GM12878 (cell line): Measurements from ENCODE around the gene IL36RN. TPM values are rescaled to one million over a fixed set of nuclear protein-coding genes. Genes with fewer than 3 reads are reported as not detected.
A peak's percentile ranks its signal among the peaks of the same experiment; 100 is the strongest.

Experiments used
- ATAC-seq: fragments of 200-7000 bp; cut with Tn5 transposase; 3 replicates; pipeline ENCODE4 v1.9.1; 2020; ENCODE audit warnings: mild to moderate bottlenecking, moderate library complexity
- BruUV-seq: library from RNA; stranded (reverse); fragments of 400-500 nt; replicated peaks from 2 replicates; lab custom pipeline; 2021; lab: Mats Ljungman, UMichigan
- CTCF ChIA-PET: fragments of 300-600 bp; sonication (Branson Sonifier 250); formaldehyde crosslinking; extraction: SDS; loops from one replicate; lab custom pipeline; 2021; ENCODE audit warnings: inconsistent platforms; lab: Yijun Ruan, JAX
- POLR2A ChIA-PET: fragments of 350-600 bp; formaldehyde crosslinking; extraction: SDS; loops from one replicate; lab custom pipeline; 2021; ENCODE audit warnings: inconsistent platforms; lab: Charles Lee
- RAD21 ChIA-PET: fragments of 300-600 bp; sonication (Branson Sonifier 250); formaldehyde crosslinking; loops from one replicate; lab custom pipeline; 2023; ENCODE audit warnings: antibody characterized with exemption; ENCODE audit not compliant: unreplicated experiment; lab: Charles Lee
- SMC1A ChIA-PET: fragments of 300-600 bp; sonication (Branson Sonifier 250); formaldehyde crosslinking; loops from one replicate; lab custom pipeline; 2023; ENCODE audit not compliant: unreplicated experiment, uncharacterized antibody; lab: Charles Lee
- DNase-seq: peaks from one replicate; pipeline ENCODE4 v3.0.0-alpha.2; 2011; ENCODE audit warnings: low read depth, low spot score
- FAIRE-seq: peaks from 3 replicates; lab custom pipeline; 2011; peaks lifted over from hg19 to GRCh38; lab: Jason Lieb, UNC
- H2AFZ ChIP-seq: 2 replicates; pipeline ENCODE4 v1.6.0; 2011; ENCODE audit warnings: low read depth, low read length, control low read depth; ENCODE audit not compliant: control insufficient read depth
- H3K27ac ChIP-seq: 2 replicates; pipeline ENCODE4 v1.5.1; 2011; ENCODE audit warnings: control low read depth; ENCODE audit not compliant: control insufficient read depth, insufficient read depth
- H3K27me3 ChIP-seq, 2 experiments: replicated peaks in 1 of 2; 2 replicates each; pipeline versions ENCODE4 v1.6.0 to v1.6.1; 2011; ENCODE audit warnings: low read length in 1 of 2; ENCODE audit not compliant: control insufficient read depth in 2 of 2, insufficient read depth in 2 of 2
- H3K36me3 ChIP-seq, 2 experiments: 2 replicates each; pipeline ENCODE4 v1.5.1; 2011; ENCODE audit warnings: low read length in 1 of 2; ENCODE audit not compliant: control insufficient read depth in 2 of 2, insufficient read depth in 2 of 2
- H3K4me1 ChIP-seq: 2 replicates; pipeline ENCODE4 v1.6.1; 2011; ENCODE audit warnings: mild to moderate bottlenecking, low read length, moderate library complexity, mixed read lengths; ENCODE audit not compliant: control insufficient read depth, insufficient read depth
- H3K4me2 ChIP-seq: 2 replicates; pipeline ENCODE4 v1.6.0; 2011; ENCODE audit warnings: control low read depth; ENCODE audit not compliant: control insufficient read depth, insufficient read depth
- H3K4me3 ChIP-seq: fragments of 200-600 bp; sonication (generic); 2 replicates; pipeline ENCODE4 v1.5.1; 2016
- H3K79me2 ChIP-seq: 2 replicates; pipeline ENCODE4 v1.6.0; 2011; ENCODE audit warnings: low read length; ENCODE audit not compliant: control insufficient read depth, insufficient read depth
- H3K9ac ChIP-seq: 2 replicates; pipeline ENCODE4 v1.8.0; 2011; ENCODE audit warnings: low read length, control low read depth, mixed read lengths; ENCODE audit not compliant: control insufficient read depth, insufficient read depth
- H3K9me3 ChIP-seq: replicated peaks from 3 replicates; pipeline ENCODE4 v1.5.1; 2011; ENCODE audit warnings: mild to moderate bottlenecking, low read length; ENCODE audit not compliant: control insufficient read depth, insufficient read depth
- H4K20me1 ChIP-seq: 2 replicates; pipeline ENCODE4 v1.6.0; 2011; ENCODE audit not compliant: control insufficient read depth, insufficient read depth
- ATF3 ChIP-seq: IDR thresholded peaks from 2 replicates; pipeline ENCODE4 v1.6.1; 2011; ENCODE audit warnings: low read depth, mild to moderate bottlenecking, low read length, moderate library complexity, borderline replicate concordance; ENCODE audit errors: extremely low read depth
- ATF7 ChIP-seq: fragments of 450-650 bp; IDR thresholded peaks from 2 replicates; pipeline ENCODE4 v1.6.1; 2016; ENCODE audit warnings: low read depth, mild to moderate bottlenecking
- BHLHE40 ChIP-seq, 2 experiments: fragments of 450-650 bp in 1 of 2; IDR thresholded peaks; 2 replicates each; pipeline ENCODE4 v1.6.1; 2011 to 2017; ENCODE audit warnings: low read depth in 2 of 2, borderline replicate concordance in 1 of 2, improper control_type of control experiment in 1 of 2, low read length in 1 of 2, mild to moderate bottlenecking in 1 of 2
- CHD1 ChIP-seq: IDR thresholded peaks from 2 replicates; pipeline ENCODE4 v1.6.1; 2012; ENCODE audit warnings: low read depth, low read length, improper control_type of control experiment
- CREM ChIP-seq: IDR thresholded peaks from 2 replicates; pipeline ENCODE4 v1.6.1; 2014; ENCODE audit warnings: antibody characterized with exemption, low read depth
- CTCF ChIP-seq, 3 experiments: IDR thresholded peaks in 2 of 3; conservative IDR thresholded peaks in 1 of 3; 2 replicates each; pipeline ENCODE4 v1.5.1; 2011; ENCODE audit warnings: low read depth in 3 of 3, low read length in 3 of 3, mild to moderate bottlenecking in 3 of 3, control low read depth in 2 of 3, moderate library complexity in 2 of 3, inconsistent platforms in 1 of 3, mixed read lengths in 1 of 3; ENCODE audit not compliant: control insufficient read depth in 2 of 3, insufficient read depth in 1 of 3; ENCODE audit errors: extremely low read depth in 1 of 3
- NBN ChIP-seq: fragments of 450-650 bp; IDR thresholded peaks from 2 replicates; pipeline ENCODE4 v1.6.1; 2016
- RAD21 ChIP-seq: IDR thresholded peaks from 2 replicates; pipeline ENCODE4 v1.6.1; 2011; ENCODE audit warnings: mild to moderate bottlenecking, low read depth, low read length, moderate library complexity; ENCODE audit not compliant: insufficient read depth
- RELA ChIP-seq: fragments of 450-650 bp; IDR thresholded peaks from 2 replicates; pipeline ENCODE4 v1.8.0; 2014; ENCODE audit warnings: borderline replicate concordance; ENCODE audit not compliant: partially characterized antibody
- SMAD5 ChIP-seq: IDR thresholded peaks from 2 replicates; pipeline ENCODE4 v1.6.1; 2016; ENCODE audit warnings: antibody characterized with exemption, low read depth
- ZNF622 ChIP-seq: fragments of 450-650 bp; IDR thresholded peaks from 2 replicates; pipeline ENCODE4 v1.6.1; 2017; ENCODE audit warnings: mild to moderate bottlenecking, inconsistent platforms
- WGBS: methylation state at CpG from one replicate; pipeline ENCODE4 v1.1.6; 2016; ENCODE audit warnings: low lambda C conversion rate; ENCODE audit not compliant: insufficient replicate concordance, insufficient coverage; ENCODE audit errors: missing lambda C conversion rate; 5-methylcytosine and 5-hydroxymethylcytosine counted together
- in situ Hi-C: fragments of 300-500 bp; cut with MboI; formaldehyde crosslinking; loops from 9 replicates; pipeline ENCODE4 v1.14.3; 2018; ENCODE audit warnings: mixed read lengths
- intact Hi-C: fragments of 100-400 bp; cut with micrococcal nuclease; formaldehyde crosslinking; loops from one replicate; pipeline ENCODE4 v1.14.2; 2022; ENCODE audit not compliant: unreplicated experiment
- polyA plus RNA-seq, 11 experiments: library from polyadenylated mRNA; depleted of rRNA in 4 of 11; unstranded in 6 of 11; stranded (reverse) in 5 of 11; fragments of >200 nt; fragmentation: Nextera tagmentation in 4 of 11; fragmentation: Illumina TruSeq in 1 of 11; extraction: Ambion mirVana in 4 of 11; extraction: Trizol in 1 of 11; gene quantifications; 1 replicate in 1 of 11; 2 replicates in 10 of 11; pipeline versions ENCODE4 v1.2.1 to v1.2.3, GENCODE V29; 2011 to 2016; ENCODE audit warnings: inconsistent platforms in 2 of 11, missing spikeins in 2 of 11, low read depth in 1 of 11
- total RNA-seq, 4 experiments: library from RNA; depleted of rRNA in 3 of 4; stranded (reverse); fragments of >200 nt in 3 of 4; fragmentation: Illumina TruSeq in 1 of 4; extraction: Trizol in 1 of 4; gene quantifications; 2 replicates each; pipeline versions ENCODE4 v1.2.1 to v1.2.3, GENCODE V29; 2013 to 2021

The IL36RN gene
- total and polyA plus RNA-seq, 10 of the 15 experiments (the other 5 are each of a cell fraction or from before 2014, with no cell fraction given), result not detected

DNA sequence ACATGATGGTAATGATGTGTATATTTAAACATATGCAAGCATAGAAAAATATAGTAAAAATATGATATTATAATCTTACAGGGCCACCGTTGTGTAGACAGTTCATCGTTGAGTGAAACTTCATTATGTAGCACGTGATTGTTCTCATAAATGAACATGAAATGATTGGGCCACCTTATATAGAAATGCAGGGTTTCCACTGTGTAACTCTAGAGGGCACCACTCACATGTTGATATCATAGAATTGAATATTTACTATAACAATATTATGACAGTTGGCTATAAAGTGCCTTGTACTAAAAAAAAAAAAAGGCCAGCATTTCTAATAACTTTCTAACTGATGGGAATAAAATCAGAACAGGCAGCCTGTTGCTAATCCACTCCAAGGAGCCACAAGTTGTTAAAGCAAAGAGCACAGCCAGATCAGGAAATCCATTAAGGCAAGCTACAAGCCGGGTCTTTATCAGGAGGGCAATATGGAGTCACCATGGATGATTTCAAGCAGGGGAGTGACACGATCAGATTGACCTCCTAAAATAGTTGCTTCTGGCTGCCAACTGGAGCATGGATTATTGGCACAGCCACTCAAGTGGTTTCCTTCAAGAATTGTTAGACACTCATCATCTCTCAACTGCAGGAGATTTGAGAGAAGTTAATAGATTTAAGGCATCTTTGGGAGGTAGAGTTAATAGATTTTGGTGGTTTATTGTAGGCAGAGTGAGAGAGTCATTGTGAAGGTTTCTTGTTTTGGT lies 25.4 kb downstream of the IL36RN start:
- ChIA-PET CTCF (interaction anchor here (0.6 to 11.8 kb wide), 6 partner anchors 20 to 170 kb away, joined by 3 to 182 read pairs (median 3); no protein-coding TSS in a partner anchor), RAD21 (no interaction called here), POLR2A (no interaction called here), SMC1A (interaction anchor here (1.1 to 1.4 kb wide), 3 partner anchors 9 to 54 kb away, joined by 3 to 6 read pairs (median 3); no protein-coding TSS in a partner anchor)
- Histone ChIP-seq H3K9ac (no peak overlapping the region), H3K4me2 (no peak overlapping the region), H3K9me3 (no peaks in the 10 kb centered on the region), H3K27ac (no peak overlapping the region), H3K79me2 (no peaks in the 10 kb centered on the region), H3K36me3 (no peaks in the 10 kb centered on the region), H2AFZ (no peak overlapping the region), H4K20me1 (no peaks in the 10 kb centered on the region), H3K4me3 (no peak overlapping the region), H3K4me1 (no peaks in the 10 kb centered on the region), H3K27me3 (no peaks in the 10 kb centered on the region)
- BruUV-seq, result no TSS peak
- ATAC-seq, result peak; percentile 70
- in situ Hi-C loops, result no loop called here
- TF ChIP-seq BHLHE40 (IDR thresholded peaks at IDR 0.05; ENCODE audit: borderline replicate concordance in 1 of 2, low read depth in 2 of 2, low read length in 1 of 2) (peak; percentile 24 to 27; a peak in 1 of 4 replicates), ZNF622 (no peak), CHD1 (no peak), SMAD5 (no peak), ATF7 (no peak), RELA (no peak), RAD21 (peak; percentile 40), NBN (no peak), ATF3 (no peak), CTCF (IDR thresholded peaks at IDR 0.05 in 2 of 3, conservative IDR thresholded peaks at IDR 0.05 in 1 of 3; ENCODE audit: control insufficient read depth in 2 of 3, extremely low read depth in 1 of 3, insufficient read depth in 1 of 3, low read depth in 3 of 3, low read length in 3 of 3) (peak; percentile 28 to 41 (median 37); a peak in 4 of 6 replicates), CREM (no peak)
- WGBS, result 19% methylated on average over 5 of the region's 5 CpGs
- DNase-seq, result no peak
- FAIRE-seq, result no peak
- intact Hi-C loops, result no loop called here
